ENCODE data around the gene NTSR1. TPM values are rescaled to one million over a fixed set of nuclear protein-coding genes. Genes with fewer than 3 reads are reported as not detected.
A peak's percentile ranks its signal among the peaks of the same experiment; 100 is the strongest.

Gene NTSR1
- total RNA-seq, 4 donors from 2014 or later = 0.76 TPM; not detected in 3

- no peak overlapping the region for H3K4me3 ChIP-seq
- H3K27ac ChIP-seq = peak overlapping the region in 1 of 4 donors; percentile 30
- no peak for TF ChIP-seq POLR2A (IDR thresholded peaks at IDR 0.05)
- no peak for TF ChIP-seq CTCF (IDR thresholded peaks at IDR 0.05)
- H3K9me3 ChIP-seq = no peaks in the 10 kb centered on the region
- DNase-seq = peak in 1 of 3 donors; percentile 29
- peaks cover 0 to 20% (median 6%) of the 10 kb centered on the region in 4 donors for H3K4me1 ChIP-seq
- no peaks in the 10 kb centered on the region for H3K36me3 ChIP-seq
- no peaks in the 10 kb centered on the region for H3K27me3 ChIP-seq
Measured at GRCh38 chr20:62743777-62744317, 35.2 kb downstream of the NTSR1 start.

- DNase-seq = no peak
- H3K4me1 ChIP-seq = peaks cover 0 to 12% (median 0%) of the 10 kb centered on the region in 4 donors
Measured at GRCh38 chr20:62744741-62745191, 36.1 kb downstream of the NTSR1 start.

GRCh38 chr20:62745279-62745951 lies 36.8 kb downstream of the NTSR1 start:
- DNase-seq = no peak
- Histone ChIP-seq H3K9me3 (no peaks in the 10 kb centered on the region), H3K36me3 (no peaks in the 10 kb centered on the region), H3K4me1 (peaks cover 0 to 12% (median 0%) of the 10 kb centered on the region in 4 donors), H3K27ac (no peak overlapping the region), H3K4me3 (no peak overlapping the region), H3K27me3 (no peaks in the 10 kb centered on the region)
- TF ChIP-seq POLR2A (IDR thresholded peaks at IDR 0.05) (no peak), CTCF (IDR thresholded peaks at IDR 0.05) (no peak)

More at GRCh38 chr20:62744741-62745191, 36.1 kb downstream of the NTSR1 start:
- TF ChIP-seq CTCF (IDR thresholded peaks at IDR 0.05) (no peak), POLR2A (IDR thresholded peaks at IDR 0.05) (no peak)
- Histone ChIP-seq H3K27ac (no peak overlapping the region), H3K36me3 (no peaks in the 10 kb centered on the region), H3K4me3 (no peak overlapping the region), H3K9me3 (no peaks in the 10 kb centered on the region), H3K27me3 (no peaks in the 10 kb centered on the region)

- TF ChIP-seq POLR2A (IDR thresholded peaks at IDR 0.05) (no peak), CTCF (IDR thresholded peaks at IDR 0.05) (no peak)
- no peaks in the 10 kb centered on the region for H3K9me3 ChIP-seq
- no peak overlapping the region for H3K27ac ChIP-seq
- H3K27me3 ChIP-seq = no peaks in the 10 kb centered on the region
- H3K36me3 ChIP-seq = no peaks in the 10 kb centered on the region
- H3K4me1 ChIP-seq = peaks cover 0 to 7% (median 0%) of the 10 kb centered on the region in 4 donors
- no peak for DNase-seq
- H3K4me3 ChIP-seq = no peak overlapping the region
Measured at GRCh38 chr20:62745952-62746288, 37.3 kb downstream of the NTSR1 start.

GRCh38 chr20:62748311-62748710 lies 39.7 kb downstream of the NTSR1 start:
- Histone ChIP-seq H3K9me3 (no peaks in the 10 kb centered on the region), H3K4me3 (no peak overlapping the region), H3K36me3 (no peaks in the 10 kb centered on the region), H3K4me1 (no peaks in the 10 kb centered on the region), H3K27me3 (no peaks in the 10 kb centered on the region), H3K27ac (no peak overlapping the region)
- TF ChIP-seq POLR2A (IDR thresholded peaks at IDR 0.05) = no peak
- TF ChIP-seq CTCF (IDR thresholded peaks at IDR 0.05) = no peak
- no peak for DNase-seq

Data from Peyer's patch (tissue), 4 donors.